IMR-90 (cell line): ENCODE measurements around the gene EHD4. TPM values are rescaled to one million over a fixed set of nuclear protein-coding genes. Genes with fewer than 3 reads are reported as not detected.

Experiments
- ATAC-seq: fragments of 200-7000 bp; cut with Tn5 transposase; 2 replicates; pipeline ENCODE4 v1.9.1; 2020; ENCODE audit warnings: low read depth, mild to moderate bottlenecking, moderate library complexity
- BruUV-seq: library from RNA; stranded (reverse); fragments of 400-500 nt; replicated peaks from 2 replicates; lab custom pipeline; 2021; lab: Mats Ljungman, UMichigan
- CTCF ChIA-PET: fragments of 300-600 bp; formaldehyde crosslinking; extraction: SDS; loops from one replicate; lab custom pipeline; 2021; ENCODE audit warnings: antibody characterized with exemption; lab: Yijun Ruan, JAX
- POLR2A ChIA-PET: fragments of 300-600 bp; sonication (Branson Sonifier 250); formaldehyde crosslinking; loops from one replicate; lab custom pipeline; 2022; ENCODE audit warnings: antibody characterized with exemption; ENCODE audit not compliant: unreplicated experiment; lab: Charles Lee
- DNase-seq: peaks from one replicate; pipeline ENCODE4 v3.0.0; 2013
- H2AFZ ChIP-seq: replicated peaks from 2 replicates; pipeline ENCODE3; 2013; ENCODE audit warnings: low read length, mild to moderate bottlenecking; ENCODE audit not compliant: poor library complexity
- H2AK5ac ChIP-seq: 2 replicates; pipeline ENCODE4 v1.6.1; 2013; ENCODE audit warnings: low read depth, low read length, inconsistent platforms
- H2AK9ac ChIP-seq: replicated peaks from 2 replicates; pipeline ENCODE3; 2013; ENCODE audit warnings: mild to moderate bottlenecking, low read depth, low read length, moderate library complexity; ENCODE audit not compliant: poor library complexity
- H2BK120ac ChIP-seq: 2 replicates; pipeline ENCODE4 v1.6.1; 2013; ENCODE audit warnings: low read depth, low read length, inconsistent platforms
- H2BK15ac ChIP-seq: 3 replicates; pipeline ENCODE4 v1.6.1; 2013; ENCODE audit warnings: low read depth, low read length, inconsistent platforms
- H2BK20ac ChIP-seq: 2 replicates; pipeline ENCODE4 v1.6.1; 2013; ENCODE audit warnings: low read depth, mild to moderate bottlenecking, inconsistent platforms, low read length, moderate library complexity
- H2BK5ac ChIP-seq: 2 replicates; pipeline ENCODE4 v1.6.1; 2013; ENCODE audit warnings: mild to moderate bottlenecking, low read depth, low read length, inconsistent platforms; ENCODE audit not compliant: poor library complexity, severe bottlenecking
- H3K14ac ChIP-seq: replicated peaks from 2 replicates; pipeline ENCODE4 v1.6.1; 2013; ENCODE audit warnings: low read depth, low read length, inconsistent platforms
- H3K18ac ChIP-seq: 2 replicates; pipeline ENCODE4 v1.6.1; 2013; ENCODE audit warnings: low read depth, low read length, control low read depth
- H3K23ac ChIP-seq: 2 replicates; pipeline ENCODE4 v1.6.1; 2013; ENCODE audit warnings: low read depth, low read length, inconsistent platforms
- H3K27ac ChIP-seq: 2 replicates; pipeline ENCODE4 v1.5.1; 2013; ENCODE audit warnings: mild to moderate bottlenecking, control low read depth, low read length; ENCODE audit not compliant: insufficient read depth
- H3K27me3 ChIP-seq: 2 replicates; pipeline ENCODE4 v1.6.1; 2013; ENCODE audit warnings: low read length; ENCODE audit not compliant: control insufficient read depth, insufficient read depth
- H3K36me3 ChIP-seq: 2 replicates; pipeline ENCODE4 v1.6.1; 2013; ENCODE audit warnings: low read length, mixed read lengths; ENCODE audit not compliant: control insufficient read depth, insufficient read depth
- H3K4ac ChIP-seq: 2 replicates; pipeline ENCODE4 v1.6.1; 2013; ENCODE audit warnings: low read depth, low read length, inconsistent platforms
- H3K4me1 ChIP-seq: 2 replicates; pipeline ENCODE4 v1.6.1; 2013; ENCODE audit warnings: low read length, mixed read lengths; ENCODE audit not compliant: control insufficient read depth, insufficient read depth
- H3K4me2 ChIP-seq: 2 replicates; pipeline ENCODE4 v1.6.1; 2013; ENCODE audit warnings: low read depth, mild to moderate bottlenecking, control low read depth, low read length, moderate library complexity
- H3K4me3 ChIP-seq: 2 replicates; pipeline ENCODE4 v1.5.1; 2013; ENCODE audit warnings: low read depth, mild to moderate bottlenecking, control low read depth, low read length, moderate library complexity; ENCODE audit not compliant: insufficient read depth
- H3K56ac ChIP-seq: 2 replicates; pipeline ENCODE4 v1.6.1; 2013; ENCODE audit warnings: low read length, inconsistent platforms; ENCODE audit not compliant: insufficient read depth; ENCODE audit errors: extremely low read depth
- H3K79me1 ChIP-seq, 2 experiments: 2 replicates each; pipeline ENCODE4 v1.6.1; 2013; ENCODE audit warnings: low read length in 2 of 2, inconsistent platforms in 1 of 2, low read depth in 1 of 2
- H3K9ac ChIP-seq: 2 replicates; pipeline ENCODE4 v1.6.1; 2013; ENCODE audit warnings: low read depth, low read length, control low read depth
- H3K9me1 ChIP-seq: 2 replicates; pipeline ENCODE4 v1.6.1; 2013; ENCODE audit warnings: low read length, inconsistent platforms; ENCODE audit not compliant: insufficient read depth
- H3K9me3 ChIP-seq: 2 replicates; pipeline ENCODE4 v1.6.1; 2013; ENCODE audit warnings: low read length; ENCODE audit not compliant: control insufficient read depth, insufficient read depth
- H4K20me1 ChIP-seq: 2 replicates; pipeline ENCODE4 v1.6.1; 2013; ENCODE audit warnings: low read length, inconsistent platforms; ENCODE audit not compliant: insufficient read depth
- H4K5ac ChIP-seq: 2 replicates; pipeline ENCODE4 v1.6.1; 2013; ENCODE audit warnings: mild to moderate bottlenecking, low read depth, low read length, control low read depth
- H4K8ac ChIP-seq, 2 experiments: 2 replicates each; pipeline ENCODE4 v1.6.1; 2013; ENCODE audit warnings: low read depth in 2 of 2, low read length in 2 of 2, control low read depth in 1 of 2, inconsistent platforms in 1 of 2
- H4K91ac ChIP-seq: 2 replicates; pipeline ENCODE4 v1.6.1; 2013; ENCODE audit warnings: low read depth, low read length, inconsistent platforms; ENCODE audit not compliant: insufficient read depth
- CHD1 ChIP-seq: IDR thresholded peaks from 2 replicates; pipeline ENCODE4 v1.6.1; 2012; ENCODE audit warnings: low read depth, low read length, improper control_type of control experiment
- WGBS, 2 experiments: methylation state at CpG; one replicate each; pipeline versions ENCODE4 v1.1.5 to v1.1.7; 2013; ENCODE audit warnings: missing lambda C conversion rate in 2 of 2; ENCODE audit not compliant: insufficient read length in 1 of 2; ENCODE audit errors: extremely low coverage in 2 of 2; 5-methylcytosine and 5-hydroxymethylcytosine counted together
- dilution Hi-C: fragments of 300-500 bp; cut with HindIII; formaldehyde crosslinking; loops from one replicate; pipeline ENCODE4 v1.14.3; 2018; ENCODE audit warnings: low sequenced_read_pairs; ENCODE audit not compliant: unreplicated experiment
- in situ Hi-C: fragments of 300-500 bp; cut with MboI; formaldehyde crosslinking; loops from 3 replicates; pipeline ENCODE4 v1.14.3; 2019; ENCODE audit warnings: low sequenced_read_pairs, inconsistent platforms, mixed read lengths
- intact Hi-C: fragments of 100-400 bp; cut with micrococcal nuclease; formaldehyde crosslinking; loops from 2 replicates; pipeline ENCODE4 v1.10.0; 2022
- polyA plus RNA-seq, 3 experiments: library from polyadenylated mRNA; depleted of rRNA; stranded (reverse); fragments of >200 nt; gene quantifications; 2 replicates each; pipeline ENCODE4 v1.2.3, GENCODE V29; 2012; ENCODE audit warnings: low replicate concordance in 1 of 3
- total RNA-seq: library from RNA; depleted of rRNA; stranded (reverse); fragments of >200 nt; gene quantifications from 2 replicates; pipeline ENCODE4 v1.2.3, GENCODE V29; 2012

Gene EHD4
- total and polyA plus RNA-seq, 2 of the 4 experiments (the other 2 are of a cell fraction) = 21.0 to 29.0 TPM

GRCh38 chr15:41941644-41942415, 30.5 kb downstream of the EHD4 start:
- POLR2A ChIA-PET = no interaction called here
- peaks cover 1% of the 10 kb centered on the region; the same call in 1 of the 2 replicates for H3K36me3 ChIP-seq
- peak overlapping the region in 1 of 2 experiments; percentile 86; a peak in 3 of 4 replicates for H4K8ac ChIP-seq
- peak overlapping the region; percentile 93; the same call in 2 of the 3 replicates for H2BK15ac ChIP-seq
- H3K56ac ChIP-seq = no peak overlapping the region
- no peak for DNase-seq
- H3K27me3 ChIP-seq = no peaks in the 10 kb centered on the region
- peak overlapping the region; percentile 79 for H2BK20ac ChIP-seq
- 92% methylated on average over 5 of the region's 22 CpGs; no CpG with 5 or more reads in 1 of the 2 experiments for WGBS, 2 experiments
- H3K9me3 ChIP-seq = no peaks in the 10 kb centered on the region
- peak overlapping the region; percentile 34; the same call in 1 of the 2 replicates for H4K5ac ChIP-seq
- H3K14ac ChIP-seq = peak overlapping the region; percentile 71
- H3K27ac ChIP-seq = no peak overlapping the region
- intact Hi-C loops (no loop called here), in situ Hi-C loops (no loop called here), dilution Hi-C loops (no loop called here)
- BruUV-seq = no TSS peak
- peak overlapping the region; percentile 52 for H2BK5ac ChIP-seq
- no peak for TF ChIP-seq CHD1
- no peak overlapping the region for H3K4me3 ChIP-seq
- peaks cover 52% of the 10 kb centered on the region for H3K9me1 ChIP-seq
- peak overlapping the region; percentile 100 for H2BK120ac ChIP-seq
- peaks cover 45% of the 10 kb centered on the region for H3K4me1 ChIP-seq
- peaks cover 52 to 86% of the 10 kb centered on the region in 2 experiments for H3K79me1 ChIP-seq
- H2AK5ac ChIP-seq = peak overlapping the region; percentile 95
- H3K23ac ChIP-seq = peak overlapping the region; percentile 63; the same call in 1 of the 2 replicates
- H3K18ac ChIP-seq = no peak overlapping the region
- peak overlapping the region; percentile 11 for H2AK9ac ChIP-seq
- no peak overlapping the region for H3K4me2 ChIP-seq
- H2AFZ ChIP-seq = peak overlapping the region; percentile 13
- peak overlapping the region; percentile 100 for H3K4ac ChIP-seq
- CTCF ChIA-PET = interaction anchor here (0.6 kb wide), 1 partner anchor 542 kb away, joined by 3 read pairs; no protein-coding TSS in a partner anchor
- no peak for ATAC-seq
- no peaks in the 10 kb centered on the region for H4K20me1 ChIP-seq
- peak overlapping the region; percentile 85 for H4K91ac ChIP-seq
- H3K9ac ChIP-seq = no peak overlapping the region
